Liver (tissue), 3 donors: ENCODE results near the gene RAD23B.

Source experiments
- ATF3 ChIP-seq: IDR thresholded peaks from 2 replicates; pipeline ENCODE4 v1.6.1; 2016; ENCODE audit warnings: antibody characterized with exemption
- CTCF ChIP-seq: fragments of 150-350 bp; IDR thresholded peaks from 2 replicates; pipeline ENCODE4 v1.5.1; 2017; ENCODE audit warnings: improper control_type of control experiment, low read depth, low read length; ENCODE audit not compliant: missing input control
- GABPA ChIP-seq, 2 donors: IDR thresholded peaks in 1 of 2; conservative IDR thresholded peaks in 1 of 2; 2 replicates each; pipeline ENCODE4 v1.6.1; 2016; ENCODE audit warnings: antibody characterized with exemption in 2 of 2, mild to moderate bottlenecking in 1 of 2, moderate library complexity in 1 of 2
- JUND ChIP-seq, 2 donors: IDR thresholded peaks; 2 replicates each; pipeline ENCODE4 v1.6.1; 2016; ENCODE audit warnings: antibody characterized with exemption in 2 of 2
- RAD21 ChIP-seq, 2 donors: IDR thresholded peaks; 2 replicates each; pipeline ENCODE4 v1.6.1; 2016; ENCODE audit warnings: antibody characterized with exemption in 2 of 2, mild to moderate bottlenecking in 2 of 2
- TF ChIP-seq, protein P1 (sequence below): IDR thresholded peaks from 2 replicates; pipeline ENCODE4 v1.6.1; 2016; ENCODE audit warnings: antibody characterized with exemption
- donor health status: healthy.
- donor health status: healthy.

- TF ChIP-seq CTCF (no peak), GABPA (IDR thresholded peaks at IDR 0.05 in 1 of 2, conservative IDR thresholded peaks at IDR 0.05 in 1 of 2) (no peak), ATF3 (no peak), RAD21 (IDR thresholded peaks at IDR 0.05) (no peak), JUND (IDR thresholded peaks at IDR 0.05) (no peak)
- TF ChIP-seq, protein P1, sequence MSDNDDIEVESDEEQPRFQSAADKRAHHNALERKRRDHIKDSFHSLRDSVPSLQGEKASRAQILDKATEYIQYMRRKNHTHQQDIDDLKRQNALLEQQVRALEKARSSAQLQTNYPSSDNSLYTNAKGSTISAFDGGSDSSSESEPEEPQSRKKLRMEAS = no peak
Measured at GRCh38 chr9:107336718-107337360, 53.8 kb downstream of the RAD23B start.
